Stimulated activated naive CD4-positive, alpha-beta T cell treated with Interleukin-2 at 50 U/mL for 16 hours (primary cell): ENCODE results near the gene RAX2.
"Not testable (repeated sequence)": the region's sequence is repeated elsewhere in the genome, so short reads cannot be mapped to it uniquely, and the experiment has no call there.

Experiments used
- DNase-seq: peaks from one replicate; lab custom pipeline; 2025; lab: John Stamatoyannopoulos, UW

Gene RAX2

DNA sequence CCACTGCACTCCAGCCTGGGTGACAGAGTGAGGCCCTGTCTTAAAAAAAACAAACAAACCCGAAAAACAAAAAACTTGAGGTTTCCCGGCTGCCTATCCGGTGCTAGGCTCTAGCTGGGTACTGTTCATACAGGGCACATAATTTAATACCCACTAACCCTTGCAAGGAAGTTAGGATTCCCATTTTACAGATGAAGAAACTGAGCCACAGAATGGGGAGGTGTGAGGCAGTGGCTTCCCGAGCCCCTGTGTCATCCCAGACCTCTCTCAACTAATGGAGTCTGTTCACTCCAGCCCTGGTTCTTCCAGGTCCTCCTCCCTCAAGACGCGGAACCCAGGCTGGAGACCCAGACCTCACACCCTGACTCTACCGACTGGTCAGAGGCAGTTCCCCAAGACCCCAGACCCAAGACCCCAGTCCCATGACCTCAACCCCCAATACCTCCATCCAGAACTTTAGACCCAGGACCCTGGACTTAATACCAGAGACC is 11.1 kb downstream of the RAX2 start:
- DNase-seq = no peak

- DNase-seq = no peak
Observed at GRCh38 chr19:3759482-3760254, 12.4 kb downstream of the RAX2 start.

GRCh38 chr19:3758297-3758696 is 13.7 kb downstream of the RAX2 start:
- not testable (repeated sequence) for DNase-seq

DNA sequence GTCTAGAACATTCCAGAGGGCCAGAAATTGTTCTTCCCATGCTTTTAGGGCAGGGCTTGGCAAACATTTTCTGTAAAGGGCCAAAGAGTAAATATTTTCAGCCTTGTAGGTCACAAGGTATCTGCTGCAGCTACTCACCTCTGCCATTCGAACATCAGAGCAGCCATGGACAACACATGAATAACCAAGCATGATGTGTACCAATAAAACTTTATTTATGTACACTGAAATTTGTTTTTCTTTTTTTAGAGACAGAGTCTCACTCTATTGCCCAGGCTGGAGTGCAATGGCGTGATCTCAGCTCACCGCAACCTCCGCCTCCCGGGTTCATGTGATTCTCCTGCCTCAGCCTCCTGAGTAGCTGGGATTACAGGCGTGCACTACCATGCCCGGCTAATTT is 14.3 kb downstream of the RAX2 start:
- not testable (repeated sequence) for DNase-seq

GRCh38 chr19:3753631-3754410 is 18.2 kb downstream of the RAX2 start:
- no peak for DNase-seq

GRCh38 chr19:3752492-3752891 is 19.5 kb downstream of the RAX2 start:
- DNase-seq = no peak

GRCh38 chr19:3751236-3751635 is 20.8 kb downstream of the RAX2 start:
- no peak for DNase-seq

- no peak for DNase-seq
Observed at GRCh38 chr19:3750211-3750610, 21.8 kb downstream of the RAX2 start.

DNA sequence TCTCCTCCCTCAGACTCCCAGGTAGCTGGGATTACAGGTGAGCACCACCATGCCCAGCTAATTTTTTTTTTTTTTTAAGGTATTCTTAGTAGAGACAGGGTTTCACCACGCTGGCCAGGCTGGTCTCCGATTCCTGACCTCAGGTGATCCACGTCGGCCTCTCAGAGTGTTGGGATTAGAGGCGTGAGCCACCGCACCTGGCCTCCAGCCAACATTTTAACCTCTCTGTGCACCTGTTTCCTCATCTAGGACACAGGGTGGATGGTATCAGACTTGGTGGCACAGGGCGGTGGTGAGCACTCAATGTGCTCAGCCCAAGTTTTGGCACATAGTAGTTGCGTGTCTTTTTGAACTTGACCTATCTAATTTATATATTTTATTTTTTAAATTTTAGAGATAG is 23.1 kb downstream of the RAX2 start:
- no peak for DNase-seq

DNA sequence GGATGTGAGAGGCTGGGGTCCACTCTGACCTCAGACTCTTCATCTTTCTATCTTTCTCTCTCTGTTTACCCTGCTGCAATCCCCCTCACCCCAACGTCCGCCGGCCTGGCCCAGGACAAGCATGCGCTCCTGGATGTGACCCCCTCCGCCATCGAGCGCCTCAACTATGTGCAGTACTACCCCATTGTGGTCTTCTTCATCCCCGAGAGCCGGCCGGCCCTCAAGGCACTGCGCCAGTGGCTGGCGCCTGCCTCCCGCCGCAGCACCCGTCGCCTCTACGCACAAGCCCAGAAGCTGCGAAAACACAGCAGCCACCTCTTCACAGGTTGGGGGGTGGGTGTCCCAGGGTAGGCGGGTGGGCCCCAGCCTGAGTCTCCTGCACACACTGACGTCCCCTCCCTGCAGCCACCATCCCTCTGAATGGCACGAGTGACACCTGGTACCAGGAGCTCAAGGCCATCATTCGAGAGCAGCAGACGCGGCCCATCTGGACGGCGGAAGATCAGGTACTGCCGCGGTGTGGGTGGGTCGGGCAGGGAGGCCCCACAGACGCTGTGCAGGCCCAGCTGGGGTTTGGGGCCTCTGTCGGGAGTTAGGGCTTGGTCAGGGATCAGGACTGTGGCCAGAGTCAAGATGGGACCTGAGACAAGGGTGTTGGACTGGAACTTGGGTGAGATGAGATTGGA is 25.5 kb downstream of the RAX2 start:
- DNase-seq = no peak

DNA sequence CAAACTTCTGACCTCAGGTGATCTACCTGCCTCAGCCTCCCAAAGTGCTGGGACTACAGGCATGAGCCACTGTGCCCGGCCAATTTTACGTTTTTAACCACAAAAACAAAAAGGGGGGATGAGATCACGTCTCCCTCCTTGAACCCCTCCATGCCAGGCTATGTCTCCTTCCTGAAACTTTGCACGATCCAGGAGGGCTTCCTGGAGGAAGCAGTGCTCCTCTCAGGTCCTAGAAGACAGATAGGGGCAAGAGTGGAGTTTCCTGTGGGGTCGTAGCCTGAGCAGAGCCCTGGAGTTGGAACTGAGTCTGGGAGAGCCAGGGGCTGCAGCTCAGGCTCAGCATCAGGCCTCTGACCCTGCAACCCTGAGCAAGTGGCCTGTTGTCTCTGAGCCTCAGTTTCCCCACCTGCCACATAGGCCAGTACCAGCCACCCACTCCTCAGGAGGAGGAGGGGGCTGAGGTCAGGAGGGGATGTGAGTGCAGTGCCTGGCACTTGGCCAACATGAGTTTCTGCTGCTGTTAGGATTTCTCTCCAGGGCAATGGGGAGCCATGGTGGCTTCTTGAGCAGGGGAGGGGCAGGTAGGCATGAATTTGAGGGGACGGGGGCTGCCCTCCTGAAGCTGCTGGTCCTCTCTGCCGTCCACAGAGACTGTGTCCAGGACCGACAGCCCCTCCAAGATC is 26.5 kb downstream of the RAX2 start:
- DNase-seq = no peak

DNA sequence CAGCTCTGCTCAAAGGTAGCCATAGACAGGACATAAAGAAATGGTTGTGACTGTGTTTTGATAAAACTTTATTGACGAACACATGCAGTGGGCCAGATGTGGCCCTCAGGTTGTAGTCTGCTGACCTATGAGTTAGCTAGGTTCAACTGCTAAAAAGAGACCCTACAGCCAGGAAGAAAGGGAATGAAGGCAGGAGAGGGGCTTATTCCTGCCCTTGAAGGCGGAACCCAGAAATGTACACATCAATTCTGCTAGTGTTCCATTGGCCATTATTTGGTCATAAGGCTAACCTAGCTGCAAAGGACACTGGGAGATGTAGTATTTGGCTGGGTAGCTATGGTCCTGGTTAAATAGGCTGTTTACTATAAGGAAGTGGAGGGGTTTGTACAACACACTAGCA is 28.5 kb downstream of the RAX2 start:
- DNase-seq = no peak

DNA sequence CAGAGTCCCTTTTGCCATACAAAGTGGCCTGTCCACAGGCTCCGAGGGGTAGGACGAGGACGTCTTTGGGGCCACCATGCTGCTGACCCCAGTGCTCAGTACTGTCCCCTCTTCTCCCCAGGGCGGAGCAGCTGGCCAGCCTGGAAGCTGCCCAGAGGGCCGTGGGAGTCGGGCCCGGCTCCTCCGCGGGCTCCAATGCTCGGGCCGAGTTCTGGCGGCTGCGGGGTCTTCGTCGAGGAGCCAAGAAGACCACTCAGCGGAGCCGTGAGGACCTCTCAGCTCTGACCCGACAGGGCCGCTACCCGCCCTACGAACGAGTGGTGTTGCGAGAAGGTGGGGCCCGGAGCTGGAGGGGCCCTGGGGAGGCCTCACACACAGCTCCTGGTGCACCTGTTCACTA is 31.6 kb downstream of the RAX2 start:
- DNase-seq = no peak

- no peak for DNase-seq
Observed at GRCh38 chr19:3738477-3739220, 33.4 kb downstream of the RAX2 start.

- no peak for DNase-seq
Observed at GRCh38 chr19:3737487-3738205, 34.4 kb downstream of the RAX2 start.

DNA sequence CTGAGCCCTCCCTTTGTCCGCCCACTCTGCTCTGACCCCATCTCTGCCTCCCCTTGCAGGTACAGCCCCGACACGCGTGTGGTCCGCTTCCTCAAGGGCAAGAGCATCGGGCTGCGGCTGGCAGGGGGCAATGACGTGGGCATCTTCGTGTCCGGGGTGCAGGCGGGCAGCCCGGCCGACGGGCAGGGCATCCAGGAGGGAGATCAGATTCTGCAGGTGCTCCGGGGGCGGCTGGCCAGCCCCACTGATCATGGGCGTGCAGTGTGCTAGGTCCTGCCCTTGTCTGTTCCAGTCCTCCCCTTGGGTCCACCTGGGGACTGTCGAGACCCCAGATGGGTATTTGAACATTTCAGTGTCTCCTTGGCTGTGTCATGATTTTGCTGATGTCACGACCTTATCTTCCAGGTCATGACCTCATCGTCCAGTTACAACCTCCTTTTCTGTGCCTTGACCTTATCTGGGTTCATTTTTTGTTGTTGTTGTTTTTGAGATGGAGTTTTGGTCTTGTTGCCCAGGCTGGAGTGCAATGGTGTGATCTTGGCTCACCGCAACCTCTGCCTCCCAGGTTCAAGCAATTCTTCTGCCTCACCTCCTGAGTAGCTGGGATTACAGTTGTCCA is 35.8 kb downstream of the RAX2 start:
- DNase-seq = no peak

GRCh38 chr19:3734310-3734600 is 37.8 kb downstream of the RAX2 start:
- DNase-seq = no peak

GRCh38 chr19:3733549-3734309 is 38.3 kb downstream of the RAX2 start:
- no peak for DNase-seq

DNA sequence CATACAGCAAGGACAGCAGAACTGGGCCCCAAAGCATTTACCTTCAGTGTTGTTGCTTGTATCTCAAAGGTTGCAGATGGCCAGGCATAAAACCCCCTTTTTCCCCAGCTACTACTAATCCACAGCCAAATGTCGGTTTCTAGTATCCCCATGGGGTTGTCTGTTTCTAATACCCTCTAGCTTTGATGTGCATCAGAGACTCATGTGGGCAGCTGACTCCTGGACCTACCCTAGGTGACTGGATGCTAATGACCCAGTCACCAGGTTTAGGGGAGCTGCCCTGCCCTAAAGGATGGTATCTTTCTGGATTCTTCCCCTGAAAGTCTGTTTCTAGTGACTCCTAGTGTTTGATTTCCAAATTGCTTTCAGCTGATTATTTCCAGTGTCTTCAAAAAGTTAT is 39.9 kb downstream of the RAX2 start:
- no peak for DNase-seq

- DNase-seq = no peak
Observed at GRCh38 chr19:3730457-3730958, 41.5 kb downstream of the RAX2 start.
